Measurements from ENCODE around the gene GGCX. TPM values are rescaled to one million over a fixed set of nuclear protein-coding genes. Genes with fewer than 3 reads are reported as not detected.

The GGCX gene
- total and polyA plus RNA-seq, 9 of the 15 experiments (the other 6 are each of a cell fraction or from before 2014, with no cell fraction given) = 14.4 to 47.1 (median 28.1) TPM

- TF ChIP-seq MTA3 (IDR thresholded peaks at IDR 0.05; ENCODE audit: borderline replicate concordance) = no peak
- no peak for TF ChIP-seq ID3 (CRISPR knock-in tag; IDR thresholded peaks at IDR 0.05)
- no peak for TF ChIP-seq ID3 (tag; IDR thresholded peaks at IDR 0.05)
- no peak for TF ChIP-seq KLF10 (CRISPR knock-in tag; IDR thresholded peaks at IDR 0.05)
- no peak for TF ChIP-seq GTF2B (IDR thresholded peaks at IDR 0.05; ENCODE audit: extremely low read depth, insufficient read length)
- TF ChIP-seq ZNF316 (IDR thresholded peaks at IDR 0.05) = no peak
- TF ChIP-seq NCOR1 (IDR thresholded peaks at IDR 0.05) = no peak
- no peak for TF ChIP-seq FOXA1 (IDR thresholded peaks at IDR 0.05; ENCODE audit: borderline replicate concordance)
- no peak for TF ChIP-seq RNF2 (IDR thresholded peaks at IDR 0.05)
- TF ChIP-seq MNT (conservative IDR thresholded peaks at IDR 0.05) = no peak
- no peak for TF ChIP-seq SOX6 (IDR thresholded peaks at IDR 0.05)
- no peak for TF ChIP-seq HNRNPL (IDR thresholded peaks at IDR 0.05; ENCODE audit: low read depth, low read length)
- no peak for TF ChIP-seq AFF1 (IDR thresholded peaks at IDR 0.05; ENCODE audit: low read depth in 1 of 2, partially characterized antibody in 2 of 2)
- no peak for TF ChIP-seq ZBTB17 (CRISPR knock-in tag; IDR thresholded peaks at IDR 0.05)
- TF ChIP-seq RHOXF2B (CRISPR knock-in tag; conservative IDR thresholded peaks at IDR 0.05) = no peak
- TF ChIP-seq SMARCB1 (IDR thresholded peaks at IDR 0.05; ENCODE audit: insufficient read length, low read depth) = no peak
- no peak for TF ChIP-seq POLR2H (tag; IDR thresholded peaks at IDR 0.05; ENCODE audit: low read depth)
- no peak for TF ChIP-seq LCOR (CRISPR knock-in tag; IDR thresholded peaks at IDR 0.05)
- TF ChIP-seq MYC (IDR thresholded peaks at IDR 0.05; ENCODE audit: low read depth, low read length) = no peak
- no peak for TF ChIP-seq MYC (CRISPR knock-in tag; IDR thresholded peaks at IDR 0.05; ENCODE audit: borderline replicate concordance, low read depth)
- TF ChIP-seq ELK1 (CRISPR knock-in tag; IDR thresholded peaks at IDR 0.05) = no peak
- peak; percentile 26; the same call in 1 of the 2 replicates for TF ChIP-seq SUPT5H (IDR thresholded peaks at IDR 0.05)
Measured at GRCh38 chr2:85542777-85543176, 18.5 kb downstream of the GGCX start (continued).

Data from K562 (cell line).